Measurements from ENCODE around the gene DIAPH2. TPM values are rescaled to one million over a fixed set of nuclear protein-coding genes. Genes with fewer than 3 reads are reported as not detected.

DIAPH2 gene
- polyA plus RNA-seq, 1 experiment: 3.1 TPM

- Histone ChIP-seq H3K36me3 (ENCODE audit: control insufficient read depth, insufficient read depth, low read length) (no peaks in the 10 kb centered on the region), H3K27me3 (ENCODE audit: control insufficient read depth, insufficient read depth, low read length) (no peaks in the 10 kb centered on the region), H3K4me3 (ENCODE audit: low read depth, low read length) (no peak overlapping the region)
- TF ChIP-seq CTCF (IDR thresholded peaks at IDR 0.05; ENCODE audit: insufficient read depth, low read depth, low read length): no peak
- DNase-seq (ENCODE audit: low read depth): no peak
- POLR2A ChIA-PET: no interaction called here
- CTCF ChIA-PET: no interaction called here
Observed at GRCh38 chrX:97189668-97190067, 505.0 kb downstream of the DIAPH2 start.

- H3K4me3 ChIP-seq (ENCODE audit: low read depth, low read length): no peak overlapping the region
- H3K36me3 ChIP-seq (ENCODE audit: control insufficient read depth, insufficient read depth, low read length): no peaks in the 10 kb centered on the region
- CTCF ChIA-PET: no interaction called here
- no peak for DNase-seq (ENCODE audit: low read depth)
- H3K27me3 ChIP-seq (ENCODE audit: control insufficient read depth, insufficient read depth, low read length): no peaks in the 10 kb centered on the region
- POLR2A ChIA-PET: no interaction called here
- TF ChIP-seq CTCF (IDR thresholded peaks at IDR 0.05; ENCODE audit: insufficient read depth, low read depth, low read length): no peak
Observed at GRCh38 chrX:97199501-97199900, 514.9 kb downstream of the DIAPH2 start.

- no peaks in the 10 kb centered on the region for H3K36me3 ChIP-seq (ENCODE audit: control insufficient read depth, insufficient read depth, low read length)
- no peaks in the 10 kb centered on the region for H3K27me3 ChIP-seq (ENCODE audit: control insufficient read depth, insufficient read depth, low read length)
- no peak for DNase-seq (ENCODE audit: low read depth)
- ChIA-PET POLR2A (no interaction called here), CTCF (no interaction called here)
- no peak for TF ChIP-seq CTCF (IDR thresholded peaks at IDR 0.05; ENCODE audit: insufficient read depth, low read depth, low read length)
- H3K4me3 ChIP-seq (ENCODE audit: low read depth, low read length): no peak overlapping the region
Observed at GRCh38 chrX:97200454-97200853, 515.8 kb downstream of the DIAPH2 start.

GRCh38 chrX:97210501-97210900, 525.9 kb downstream of the DIAPH2 start:
- CTCF ChIA-PET: no interaction called here

GRCh38 chrX:97211070-97211469, 526.4 kb downstream of the DIAPH2 start:
- Histone ChIP-seq H3K27me3 (ENCODE audit: control insufficient read depth, insufficient read depth, low read length) (no peaks in the 10 kb centered on the region), H3K4me3 (ENCODE audit: low read depth, low read length) (no peak overlapping the region), H3K36me3 (ENCODE audit: control insufficient read depth, insufficient read depth, low read length) (no peaks in the 10 kb centered on the region)
- POLR2A ChIA-PET: no interaction called here
- TF ChIP-seq CTCF (IDR thresholded peaks at IDR 0.05; ENCODE audit: insufficient read depth, low read depth, low read length): no peak
- no peak for DNase-seq (ENCODE audit: low read depth)
- CTCF ChIA-PET: no interaction called here

More at GRCh38 chrX:97210501-97210900, 525.9 kb downstream of the DIAPH2 start:
- Histone ChIP-seq H3K27me3 (ENCODE audit: control insufficient read depth, insufficient read depth, low read length) (no peaks in the 10 kb centered on the region), H3K4me3 (ENCODE audit: low read depth, low read length) (no peak overlapping the region), H3K36me3 (ENCODE audit: control insufficient read depth, insufficient read depth, low read length) (no peaks in the 10 kb centered on the region)
- no peak for DNase-seq (ENCODE audit: low read depth)
- POLR2A ChIA-PET: no interaction called here
- no peak for TF ChIP-seq CTCF (IDR thresholded peaks at IDR 0.05; ENCODE audit: insufficient read depth, low read depth, low read length)
